Ishikawa (cell line): ENCODE measurements around the gene RAPGEF6.
A peak's percentile ranks its signal among the peaks of the same experiment; 100 is the strongest.

ENCODE experiments used
- CEBPB ChIP-seq: IDR thresholded peaks from 2 replicates; pipeline ENCODE4 v1.6.1; 2012
- CREB1 ChIP-seq: IDR thresholded peaks from 2 replicates; pipeline ENCODE4 v1.6.1; 2012; ENCODE audit warnings: low read depth
- EGR1 ChIP-seq: IDR thresholded peaks from 2 replicates; pipeline ENCODE4 v1.6.1; 2012
- EP300 ChIP-seq: IDR thresholded peaks from 2 replicates; pipeline ENCODE4 v1.6.1; 2012; ENCODE audit warnings: borderline replicate concordance
- FOXM1 ChIP-seq: IDR thresholded peaks from 2 replicates; pipeline ENCODE4 v1.6.1; 2012; ENCODE audit warnings: low read depth, borderline replicate concordance
- MAX ChIP-seq: IDR thresholded peaks from 2 replicates; pipeline ENCODE4 v1.6.1; 2012
- NFIC ChIP-seq: IDR thresholded peaks from 2 replicates; pipeline ENCODE4 v1.6.1; 2012
- RAD21 ChIP-seq: IDR thresholded peaks from 2 replicates; pipeline ENCODE4 v1.6.1; 2012; ENCODE audit warnings: low read depth
- REST ChIP-seq: IDR thresholded peaks from 2 replicates; pipeline ENCODE4 v1.6.1; 2012; ENCODE audit warnings: low read depth, mild to moderate bottlenecking
- TAF1 ChIP-seq: IDR thresholded peaks from 2 replicates; pipeline ENCODE4 v1.6.1; 2012; ENCODE audit warnings: low read depth, mild to moderate bottlenecking
- TCF12 ChIP-seq: IDR thresholded peaks from 2 replicates; pipeline ENCODE4 v1.6.1; 2012; ENCODE audit warnings: low read depth
- TEAD4 ChIP-seq: IDR thresholded peaks from 2 replicates; pipeline ENCODE4 v1.6.1; 2012
- USF1 ChIP-seq: IDR thresholded peaks from 2 replicates; pipeline ENCODE4 v1.6.1; 2012
- YY1 ChIP-seq: IDR thresholded peaks from 2 replicates; pipeline ENCODE4 v1.6.1; 2012; ENCODE audit warnings: low read depth
- ZBTB7A ChIP-seq: IDR thresholded peaks from 2 replicates; pipeline ENCODE4 v1.6.1; 2012; ENCODE audit warnings: low read depth

Gene RAPGEF6

GRCh38 chr5:131386124-131386523, 248.9 kb downstream of the RAPGEF6 start:
- TF ChIP-seq EGR1 = no peak
- TF ChIP-seq TCF12 = no peak
- no peak for TF ChIP-seq EP300
- no peak for TF ChIP-seq FOXM1
- no peak for TF ChIP-seq YY1
- no peak for TF ChIP-seq CREB1
- no peak for TF ChIP-seq MAX
- TF ChIP-seq TAF1 = no peak
- TF ChIP-seq TEAD4 = no peak
- no peak for TF ChIP-seq RAD21
- no peak for TF ChIP-seq ZBTB7A
- TF ChIP-seq NFIC = no peak
- no peak for TF ChIP-seq USF1
- no peak for TF ChIP-seq REST
- TF ChIP-seq CEBPB = no peak

DNA sequence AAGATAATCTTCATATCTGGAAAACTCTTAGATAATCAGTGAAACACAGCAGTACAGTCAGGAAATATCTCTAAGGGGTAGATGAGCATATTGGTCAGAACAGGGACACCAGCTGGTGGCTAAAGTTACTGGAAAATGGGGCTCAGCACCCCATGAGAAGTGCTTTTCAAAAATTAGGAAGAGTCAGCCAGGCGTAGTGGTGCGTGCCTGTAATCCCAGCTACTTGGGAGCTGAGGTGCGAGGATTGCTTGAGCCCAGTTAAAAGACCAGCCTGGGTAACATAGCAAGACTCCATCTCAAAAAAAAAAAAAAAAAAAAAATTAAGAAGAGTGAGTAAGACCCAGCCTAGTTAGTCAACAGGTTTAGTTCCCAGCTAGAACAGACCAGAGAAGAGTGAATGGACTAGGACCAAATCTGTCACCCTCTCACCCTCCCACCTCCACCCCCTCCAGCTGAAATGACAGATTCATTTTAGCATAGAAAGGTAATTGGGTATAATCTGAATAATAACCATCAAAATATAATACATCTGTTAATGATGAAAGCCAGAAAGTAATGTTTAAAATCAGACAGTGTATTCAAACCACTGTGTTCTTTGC, 250.3 kb downstream of the RAPGEF6 start:
- TF ChIP-seq USF1 = no peak
- TF ChIP-seq CEBPB = no peak

- TF ChIP-seq EP300 (no peak), TAF1 (no peak), FOXM1 (no peak), ZBTB7A (no peak), TCF12 (no peak), USF1 (no peak), REST (no peak), YY1 (no peak), CREB1 (no peak), CEBPB (no peak), EGR1 (no peak), RAD21 (no peak), NFIC (no peak), TEAD4 (no peak), MAX (no peak)
Measured at GRCh38 chr5:131384173-131384572, 250.9 kb downstream of the RAPGEF6 start.

DNA sequence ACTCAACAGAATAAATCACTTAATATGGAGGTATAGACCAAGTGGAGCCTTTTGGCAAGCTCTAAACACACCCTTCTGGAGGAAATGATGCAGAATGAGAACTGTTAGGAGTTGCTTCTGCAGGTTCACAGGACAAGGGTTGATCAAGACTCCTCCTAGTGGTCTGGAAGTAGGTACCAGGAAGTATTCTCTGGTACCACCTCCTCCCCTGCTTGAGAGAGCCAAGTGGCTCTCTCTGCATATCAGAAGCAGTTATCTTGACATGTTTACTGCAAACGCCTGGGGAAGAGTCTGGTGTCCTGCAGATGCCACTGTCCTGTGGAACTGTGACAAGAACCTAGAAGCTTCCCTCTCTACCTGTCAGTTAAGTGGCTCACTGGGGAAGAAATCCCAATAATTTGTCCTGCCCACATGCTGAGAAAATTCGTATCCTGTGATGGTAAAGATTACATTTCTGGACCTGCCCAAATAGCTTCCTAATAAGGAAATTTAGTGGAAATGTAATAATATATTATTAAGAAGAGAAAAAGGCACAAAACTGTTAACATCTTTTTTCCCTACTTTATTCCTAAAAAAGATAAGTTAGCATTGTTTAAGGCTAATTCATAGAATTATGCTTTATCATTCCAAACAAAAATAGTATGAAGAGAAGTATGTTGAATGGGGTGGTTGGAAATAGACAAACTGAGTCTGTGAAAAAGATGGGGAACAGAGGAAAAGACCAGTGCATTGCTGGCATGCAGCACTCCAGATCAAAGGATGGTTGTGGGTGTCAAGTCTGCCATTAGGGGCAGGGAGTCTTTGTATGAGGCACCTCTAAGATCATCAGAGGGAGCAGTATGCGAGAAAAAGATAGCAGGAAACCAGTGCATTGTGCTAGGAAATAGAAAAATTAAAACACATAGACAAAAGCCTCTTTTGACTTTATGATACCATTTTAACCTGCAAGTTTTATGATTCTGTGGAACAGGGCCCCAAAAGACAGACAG, 252.3 kb downstream of the RAPGEF6 start:
- no peak for TF ChIP-seq NFIC
- TF ChIP-seq CEBPB = no peak
- TF ChIP-seq RAD21 = peak; percentile 73
- TF ChIP-seq REST = no peak
- TF ChIP-seq YY1 = no peak
